Lung (tissue), 12 donors: ENCODE measurements around the gene SMLR1. TPM values are rescaled to one million over a fixed set of nuclear protein-coding genes. Genes with fewer than 3 reads are reported as not detected.
"Not testable (repeated sequence)": the region's sequence is repeated elsewhere in the genome, so short reads cannot be mapped to it uniquely, and the experiment has no call there.

Source experiments
- ATAC-seq: fragments of 200-7000 bp; cut with Tn5 transposase; one replicate; pipeline ENCODE4 v1.9.1; 2020; ENCODE audit warnings: moderate number of reproducible peaks; ENCODE audit not compliant: insufficient read depth, low FRiP score
- DNase-seq, 3 donors: peaks; one replicate each; pipeline ENCODE4 v3.0.0-alpha.2; 2013 to 2017
- H3K27ac ChIP-seq, 2 donors: one replicate each; pipeline ENCODE4 v1.5.1; 2013; ENCODE audit warnings: mild to moderate bottlenecking in 2 of 2, moderate library complexity in 2 of 2, control low read depth in 1 of 2, inconsistent platforms in 1 of 2, low read depth in 1 of 2, low read length in 1 of 2
- H3K27me3 ChIP-seq, 3 donors: one replicate each; pipeline ENCODE4 v1.5.1; 2013; ENCODE audit warnings: low read length in 2 of 3; ENCODE audit not compliant: control insufficient read depth in 3 of 3, insufficient read depth in 3 of 3
- H3K36me3 ChIP-seq, 4 donors: one replicate each; pipeline ENCODE4 v1.5.1; 2013; ENCODE audit warnings: low read length in 4 of 4, mild to moderate bottlenecking in 1 of 4, moderate library complexity in 1 of 4; ENCODE audit not compliant: control insufficient read depth in 4 of 4, insufficient read depth in 4 of 4
- H3K4me1 ChIP-seq, 5 donors: one replicate each; pipeline ENCODE4 v1.5.1; 2013; ENCODE audit warnings: low read length in 5 of 5, mild to moderate bottlenecking in 2 of 5, moderate library complexity in 1 of 5; ENCODE audit not compliant: control insufficient read depth in 5 of 5, insufficient read depth in 5 of 5
- H3K4me3 ChIP-seq: one replicate; pipeline ENCODE4 v1.5.1; 2013; ENCODE audit warnings: mild to moderate bottlenecking, control low read depth, moderate library complexity
- H3K9ac ChIP-seq, 2 donors: one replicate each; pipeline ENCODE4 v1.5.1; 2013; ENCODE audit warnings: low read length in 2 of 2, control low read depth in 1 of 2; ENCODE audit not compliant: insufficient read depth in 1 of 2
- H3K9me3 ChIP-seq, 4 donors: one replicate each; pipeline ENCODE4 v1.5.1; 2013; ENCODE audit warnings: low read length in 3 of 4, mild to moderate bottlenecking in 1 of 4, moderate library complexity in 1 of 4; ENCODE audit not compliant: control insufficient read depth in 4 of 4, insufficient read depth in 3 of 4
- WGBS, 2 donors: extraction: QIAGEN DNeasy Blood & Tissue Kit; methylation state at CpG; one replicate each; pipeline ENCODE4 v1.1.7; 2013; 5-methylcytosine and 5-hydroxymethylcytosine counted together
- polyA plus RNA-seq, 2 donors: library from polyadenylated mRNA; stranded (reverse); fragments of 200-250 nt; gene quantifications; one replicate each; pipeline ENCODE4 v1.2.1, GENCODE V29; 2013
- total RNA-seq, 2 donors: library from RNA; depleted of rRNA in 1 of 2; stranded (reverse); fragments of >200 nt in 1 of 2; gene quantifications; one replicate each; pipeline ENCODE4 v1.2.1, GENCODE V29; 2014 to 2021
- TF ChIP-seq, protein P1 (sequence below): IDR thresholded peaks from 2 replicates; pipeline ENCODE4 v1.5.1; 2012; ENCODE audit warnings: mild to moderate bottlenecking; ENCODE audit errors: control extremely low read depth, extremely low read depth
- donor health status: control.
- donor health status: control.
- donor health status: Bipolar disorder and iron deficiency.
- donor health status: healthy.
- donor health status: DM: yes; HTN: yes; CAD: no.

Gene SMLR1
- total and polyA plus RNA-seq, 4 donors, result not detected

DNA sequence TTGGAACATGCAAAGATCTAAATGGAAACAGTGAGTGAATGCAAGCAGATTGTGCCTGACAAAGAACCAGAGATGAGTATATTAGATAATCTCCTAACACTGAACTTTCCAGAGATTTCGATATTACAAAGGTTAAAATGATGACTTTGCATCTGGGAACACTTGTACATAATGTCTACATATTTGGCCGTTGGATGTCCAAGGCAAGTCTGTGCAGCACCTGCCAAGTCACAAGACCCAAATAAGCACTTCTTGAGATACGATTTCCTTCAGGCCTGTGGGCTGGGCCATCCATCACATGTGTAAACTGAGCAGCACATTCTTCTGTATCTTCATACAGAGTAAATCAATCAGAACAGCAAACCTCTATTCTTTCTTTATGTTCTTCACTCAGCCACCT lies 32.5 kb upstream of the SMLR1 start:
- no peak overlapping the region for H3K4me3 ChIP-seq
- 46 to 74% methylated on average over 3 of the region's 3 CpGs for WGBS, 2 donors
- no peaks in the 10 kb centered on the region for H3K9me3 ChIP-seq
- no peak overlapping the region for H3K9ac ChIP-seq
- H3K36me3 ChIP-seq, result no peaks in the 10 kb centered on the region
- H3K27me3 ChIP-seq, result no peaks in the 10 kb centered on the region
- DNase-seq (no peak), ATAC-seq (no peak)
- TF ChIP-seq, protein P1, sequence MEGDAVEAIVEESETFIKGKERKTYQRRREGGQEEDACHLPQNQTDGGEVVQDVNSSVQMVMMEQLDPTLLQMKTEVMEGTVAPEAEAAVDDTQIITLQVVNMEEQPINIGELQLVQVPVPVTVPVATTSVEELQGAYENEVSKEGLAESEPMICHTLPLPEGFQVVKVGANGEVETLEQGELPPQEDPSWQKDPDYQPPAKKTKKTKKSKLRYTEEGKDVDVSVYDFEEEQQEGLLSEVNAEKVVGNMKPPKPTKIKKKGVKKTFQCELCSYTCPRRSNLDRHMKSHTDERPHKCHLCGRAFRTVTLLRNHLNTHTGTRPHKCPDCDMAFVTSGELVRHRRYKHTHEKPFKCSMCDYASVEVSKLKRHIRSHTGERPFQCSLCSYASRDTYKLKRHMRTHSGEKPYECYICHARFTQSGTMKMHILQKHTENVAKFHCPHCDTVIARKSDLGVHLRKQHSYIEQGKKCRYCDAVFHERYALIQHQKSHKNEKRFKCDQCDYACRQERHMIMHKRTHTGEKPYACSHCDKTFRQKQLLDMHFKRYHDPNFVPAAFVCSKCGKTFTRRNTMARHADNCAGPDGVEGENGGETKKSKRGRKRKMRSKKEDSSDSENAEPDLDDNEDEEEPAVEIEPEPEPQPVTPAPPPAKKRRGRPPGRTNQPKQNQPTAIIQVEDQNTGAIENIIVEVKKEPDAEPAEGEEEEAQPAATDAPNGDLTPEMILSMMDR, result no peak
- no peak overlapping the region for H3K27ac ChIP-seq
- H3K4me1 ChIP-seq, result peaks cover 0 to 2% (median 0%) of the 10 kb centered on the region in 5 donors

DNA sequence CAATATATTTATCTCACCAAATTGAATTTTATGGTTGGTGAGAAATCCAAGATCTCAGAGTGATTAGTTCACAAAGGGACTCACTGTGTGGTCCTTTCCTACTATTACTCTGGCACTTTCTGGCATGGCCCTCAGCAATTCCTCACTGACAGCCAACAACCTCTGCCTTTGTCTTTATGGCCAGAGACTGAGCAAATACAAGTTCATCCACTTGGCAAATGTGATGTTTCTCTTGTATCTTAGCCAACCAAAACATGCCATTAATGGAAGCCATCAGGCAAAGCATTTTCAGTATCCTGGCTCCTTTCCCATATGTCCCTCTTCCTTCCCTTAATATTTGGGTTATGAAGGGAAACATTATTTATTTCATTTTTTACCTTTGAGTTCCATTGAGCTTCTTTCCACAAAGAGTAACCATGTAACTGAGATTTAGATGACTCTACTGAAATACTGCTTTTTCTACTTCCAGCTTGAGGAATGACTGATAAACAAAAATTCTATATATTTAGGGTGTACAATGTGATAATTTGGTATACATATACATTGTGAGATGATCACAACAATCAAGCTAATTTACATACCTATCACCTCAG lies 30.8 kb upstream of the SMLR1 start:
- Histone ChIP-seq H3K4me1 (peaks cover 0 to 2% (median 0%) of the 10 kb centered on the region in 5 donors), H3K36me3 (no peaks in the 10 kb centered on the region), H3K27me3 (no peaks in the 10 kb centered on the region), H3K27ac (no peak overlapping the region), H3K9ac (no peak overlapping the region), H3K4me3 (no peak overlapping the region), H3K9me3 (no peaks in the 10 kb centered on the region)
- DNase-seq (peak; percentile 16 to 69 (median 59)), ATAC-seq (no peak)
- TF ChIP-seq, protein P1, result no peak

DNA sequence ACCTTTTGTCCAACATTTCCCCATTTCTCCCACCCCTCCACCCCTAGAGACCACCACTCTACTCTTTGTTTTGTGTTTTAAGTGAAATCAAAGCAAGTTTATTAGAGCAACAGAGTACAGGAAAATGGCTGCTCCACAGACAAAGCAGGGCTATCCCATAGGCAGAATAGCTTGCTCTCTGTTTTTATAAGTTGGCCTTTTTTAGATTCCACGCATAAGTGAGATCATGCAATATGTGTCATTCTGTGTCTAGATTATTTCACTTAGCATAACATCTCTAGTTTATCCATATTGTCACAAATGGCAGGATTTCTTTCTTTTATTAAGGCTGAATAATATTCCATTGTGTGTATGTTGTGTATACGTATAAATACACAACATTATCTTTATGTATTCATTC lies 30.1 kb upstream of the SMLR1 start:
- no peak overlapping the region for H3K27ac ChIP-seq
- H3K4me3 ChIP-seq, result no peak overlapping the region
- no peaks in the 10 kb centered on the region for H3K9me3 ChIP-seq
- TF ChIP-seq, protein P1, result no peak
- H3K27me3 ChIP-seq, result no peaks in the 10 kb centered on the region
- no peak for DNase-seq
- ATAC-seq, result no peak
- 93 to 96% methylated on average over 2 of the region's 2 CpGs for WGBS, 2 donors
- H3K4me1 ChIP-seq, result peaks cover 0 to 2% (median 0%) of the 10 kb centered on the region in 5 donors
- no peaks in the 10 kb centered on the region for H3K36me3 ChIP-seq
- H3K9ac ChIP-seq, result no peak overlapping the region

DNA sequence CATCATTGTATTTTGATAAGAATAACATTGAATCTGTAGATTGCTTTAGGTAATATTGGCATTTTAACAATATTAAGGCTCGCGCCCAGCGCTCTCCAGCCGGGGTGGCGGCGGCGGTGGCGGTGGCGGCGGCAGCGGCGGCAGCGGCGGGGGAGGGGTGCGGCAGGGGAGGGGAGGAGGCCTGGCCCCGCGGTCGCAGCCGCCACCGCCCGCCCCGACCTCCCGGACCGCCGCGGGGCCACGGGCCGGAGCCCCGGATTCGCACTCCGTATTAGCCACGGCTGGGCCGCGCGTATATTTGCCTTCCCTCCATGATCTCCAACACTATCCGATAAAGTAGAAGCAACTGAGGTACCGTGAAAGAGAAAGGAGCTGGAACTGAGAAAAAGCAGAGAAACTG lies 25.8 kb upstream of the SMLR1 start:
- not testable (repeated sequence) for DNase-seq, H3K4me1 ChIP-seq, H3K27me3 ChIP-seq, H3K27ac ChIP-seq, H3K36me3 ChIP-seq, ATAC-seq, H3K9ac ChIP-seq, H3K4me3 ChIP-seq, H3K9me3 ChIP-seq
- WGBS, 2 donors, result 97 to 98% methylated on average over 36 to 37 of the region's 37 CpGs
